KOPT-K1 (cell line): ENCODE results near the gene NOXO1.

Experiments used
- H3K27ac ChIP-seq: fragments of 200-600 bp; sonication (generic); 2 replicates; pipeline ENCODE4 v1.5.1; 2016; ENCODE audit warnings: antibody characterized with exemption, mild to moderate bottlenecking, low read depth, low read length; ENCODE audit not compliant: poor library complexity, severe bottlenecking
- H3K36me3 ChIP-seq: fragments of 200-600 bp; sonication (generic); 2 replicates; pipeline ENCODE4 v1.5.1; 2017; ENCODE audit warnings: antibody characterized with exemption, mild to moderate bottlenecking, low read length, moderate library complexity; ENCODE audit not compliant: insufficient read depth
- H3K9me3 ChIP-seq: fragments of 200-600 bp; sonication (generic); 2 replicates; pipeline ENCODE4 v1.5.1; 2017; ENCODE audit warnings: antibody characterized with exemption, low read length, mild to moderate bottlenecking; ENCODE audit not compliant: insufficient read depth, poor library complexity, severe bottlenecking

Gene NOXO1

GRCh38 chr16:2004795-2005517, 23.7 kb upstream of the NOXO1 start:
- Histone ChIP-seq H3K9me3 (no peaks in the 10 kb centered on the region), H3K27ac (no peak overlapping the region), H3K36me3 (peaks cover 67% of the 10 kb centered on the region)

- H3K27ac ChIP-seq = no peak overlapping the region
- no peaks in the 10 kb centered on the region for H3K9me3 ChIP-seq
- peaks cover 76% of the 10 kb centered on the region for H3K36me3 ChIP-seq
Measured at GRCh38 chr16:2003827-2004641, 22.8 kb upstream of the NOXO1 start.

- H3K27ac ChIP-seq = no peak overlapping the region
- peaks cover 83% of the 10 kb centered on the region for H3K36me3 ChIP-seq
- H3K9me3 ChIP-seq = no peaks in the 10 kb centered on the region
Measured at GRCh38 chr16:2003231-2003826, 22.1 kb upstream of the NOXO1 start.

GRCh38 chr16:2002406-2003230, 21.3 kb upstream of the NOXO1 start:
- peaks cover 90% of the 10 kb centered on the region for H3K36me3 ChIP-seq
- H3K9me3 ChIP-seq = no peaks in the 10 kb centered on the region
- no peak overlapping the region for H3K27ac ChIP-seq

GRCh38 chr16:2001456-2002355, 20.4 kb upstream of the NOXO1 start:
- peaks cover 89% of the 10 kb centered on the region for H3K36me3 ChIP-seq
- H3K9me3 ChIP-seq = no peaks in the 10 kb centered on the region

GRCh38 chr16:2001035-2001434, 19.8 kb upstream of the NOXO1 start:
- H3K36me3 ChIP-seq = peaks cover 87% of the 10 kb centered on the region
- no peak overlapping the region for H3K27ac ChIP-seq
- H3K9me3 ChIP-seq = no peaks in the 10 kb centered on the region

More at GRCh38 chr16:2001456-2002355, 20.4 kb upstream of the NOXO1 start:
- no peak overlapping the region for H3K27ac ChIP-seq

GRCh38 chr16:1999866-2000514, 18.7 kb upstream of the NOXO1 start:
- no peaks in the 10 kb centered on the region for H3K9me3 ChIP-seq
- peaks cover 86% of the 10 kb centered on the region for H3K36me3 ChIP-seq
- no peak overlapping the region for H3K27ac ChIP-seq

GRCh38 chr16:1998852-1999801, 17.9 kb upstream of the NOXO1 start:
- Histone ChIP-seq H3K9me3 (no peaks in the 10 kb centered on the region), H3K27ac (no peak overlapping the region), H3K36me3 (peaks cover 80% of the 10 kb centered on the region)

- no peak overlapping the region for H3K27ac ChIP-seq
- H3K36me3 ChIP-seq = peaks cover 75% of the 10 kb centered on the region
- H3K9me3 ChIP-seq = no peaks in the 10 kb centered on the region
Measured at GRCh38 chr16:1998360-1998835, 17.1 kb upstream of the NOXO1 start.

- H3K9me3 ChIP-seq = no peaks in the 10 kb centered on the region
- no peak overlapping the region for H3K27ac ChIP-seq
- peaks cover 68% of the 10 kb centered on the region for H3K36me3 ChIP-seq
Measured at GRCh38 chr16:1997494-1998359, 16.5 kb upstream of the NOXO1 start.

GRCh38 chr16:1993731-1994131, 12.5 kb upstream of the NOXO1 start:
- no peaks in the 10 kb centered on the region for H3K9me3 ChIP-seq
- no peak overlapping the region for H3K27ac ChIP-seq
- H3K36me3 ChIP-seq = peaks cover 28% of the 10 kb centered on the region
